HL-60/S4 (cell line): Measurements from ENCODE around the gene E2F4.

Experiments used
- in situ Hi-C: fragments of 300-500 bp; cut with MboI; formaldehyde crosslinking; loops from 2 replicates; pipeline ENCODE4 v1.14.3; 2022; ENCODE audit warnings: low sequenced_read_pairs

Gene E2F4

GRCh38 chr16:67173323-67173722, 18.6 kb upstream of the E2F4 start:
- in situ Hi-C loops = no loop called here

- in situ Hi-C loops = no loop called here
Observed at GRCh38 chr16:67173808-67174705, 17.9 kb upstream of the E2F4 start.

- in situ Hi-C loops = no loop called here
Observed at GRCh38 chr16:67174706-67175231, 17.2 kb upstream of the E2F4 start.

GRCh38 chr16:67176662-67177061, 15.3 kb upstream of the E2F4 start:
- in situ Hi-C loops = no loop called here

- in situ Hi-C loops = no loop called here
Observed at GRCh38 chr16:67177743-67178699, 13.9 kb upstream of the E2F4 start.

- in situ Hi-C loops = no loop called here
Observed at GRCh38 chr16:67179421-67180080, 12.4 kb upstream of the E2F4 start.

- in situ Hi-C loops = no loop called here
Observed at GRCh38 chr16:67180166-67180565, 11.8 kb upstream of the E2F4 start.

GRCh38 chr16:67181346-67181745, 10.6 kb upstream of the E2F4 start:
- in situ Hi-C loops = no loop called here

- in situ Hi-C loops = no loop called here
Observed at GRCh38 chr16:67182288-67182687, 9.7 kb upstream of the E2F4 start.

GRCh38 chr16:67183284-67183626, 8.7 kb upstream of the E2F4 start:
- in situ Hi-C loops = no loop called here

GRCh38 chr16:67183627-67184452, 8.1 kb upstream of the E2F4 start, which contains the start of gene MATCAP1:
TSS of gene MATCAP1 (minus strand) at chr16:67183963. CDS start at chr16:67180610, 3,353 bp downstream.
- in situ Hi-C loops = no loop called here

GRCh38 chr16:67184453-67184994, 7.4 kb upstream of the E2F4 start:
- in situ Hi-C loops = no loop called here

GRCh38 chr16:67184995-67185650, 6.8 kb upstream of the E2F4 start:
- in situ Hi-C loops = no loop called here

GRCh38 chr16:67185651-67186134, 6.3 kb upstream of the E2F4 start:
- in situ Hi-C loops = no loop called here

- in situ Hi-C loops = no loop called here
Observed at GRCh38 chr16:67186550-67186950, 5.4 kb upstream of the E2F4 start.

- in situ Hi-C loops = no loop called here
Observed at GRCh38 chr16:67187175-67187890, 4.6 kb upstream of the E2F4 start.

- in situ Hi-C loops = no loop called here
Observed at GRCh38 chr16:67188323-67188722, 3.6 kb upstream of the E2F4 start.

GRCh38 chr16:67188798-67189197, 3.2 kb upstream of the E2F4 start:
- in situ Hi-C loops = no loop called here
